CD4-positive, alpha-beta T cell (primary cell): ENCODE measurements around the gene ACR. TPM values are rescaled to one million over a fixed set of nuclear protein-coding genes. Genes with fewer than 3 reads are reported as not detected.

Experiments used
- ATAC-seq: fragments of 200-7000 bp; cut with Tn5 transposase; one replicate; pipeline ENCODE4 v1.10.0; 2022; ENCODE audit warnings: mild to moderate bottlenecking; ENCODE audit not compliant: poor library complexity
- CTCF ChIA-PET: fragments of 350-600 bp; sonication (Branson Sonifier 250); formaldehyde crosslinking; loops from one replicate; lab custom pipeline; 2021; ENCODE audit warnings: antibody characterized with exemption, inconsistent platforms; lab: Charles Lee
- POLR2A ChIA-PET: fragments of 350-600 bp; sonication (Branson Sonifier 250); formaldehyde crosslinking; loops from one replicate; lab custom pipeline; 2021; ENCODE audit warnings: antibody characterized with exemption, inconsistent platforms; lab: Charles Lee
- DNase-seq, 14 experiments: peaks; one replicate each; pipeline ENCODE4 v3.0.0-alpha.2; 2013 to 2020; ENCODE audit warnings: mixed read lengths in 2 of 14
- H3K27ac ChIP-seq, 2 donors: one replicate each; pipeline versions ENCODE4 v1.5.1 to v1.7.0; 2013; ENCODE audit warnings: low read length in 2 of 2, low read depth in 1 of 2, mild to moderate bottlenecking in 1 of 2
- H3K27me3 ChIP-seq, 2 experiments: 1 replicate in 1 of 2; 2 replicates in 1 of 2; pipeline versions ENCODE4 v1.6.1 to v1.7.0; 2013; ENCODE audit warnings: low read length in 2 of 2, control low read depth in 1 of 2, mild to moderate bottlenecking in 1 of 2, moderate library complexity in 1 of 2; ENCODE audit not compliant: insufficient read depth in 2 of 2, control insufficient read depth in 1 of 2
- H3K36me3 ChIP-seq: one replicate; pipeline ENCODE4 v1.6.1; 2013; ENCODE audit warnings: low read length, control low read depth; ENCODE audit not compliant: insufficient read depth
- H3K4me1 ChIP-seq: one replicate; pipeline ENCODE4 v1.6.1; 2013; ENCODE audit warnings: low read length, control low read depth; ENCODE audit not compliant: insufficient read depth
- H3K4me3 ChIP-seq: one replicate; pipeline ENCODE4 v1.5.1; 2013; ENCODE audit warnings: mild to moderate bottlenecking, low read length, moderate library complexity
- H3K9me3 ChIP-seq, 2 experiments: 1 replicate in 1 of 2; 2 replicates in 1 of 2; pipeline versions ENCODE4 v1.6.1 to v1.7.0; 2013; ENCODE audit warnings: low read length in 2 of 2, mild to moderate bottlenecking in 2 of 2, control low read depth in 1 of 2, moderate library complexity in 1 of 2; ENCODE audit not compliant: control insufficient read depth in 1 of 2, insufficient read depth in 1 of 2
- H3K27ac Mint-ChIP-seq: one replicate; pipeline ENCODE4 v1.8.0; 2020; ENCODE audit warnings: mixed read lengths
- H3K27me3 Mint-ChIP-seq: one replicate; pipeline ENCODE4 v1.8.0; 2021; ENCODE audit warnings: mixed read lengths
- H3K36me3 Mint-ChIP-seq: one replicate; pipeline ENCODE4 v1.8.0; 2021; ENCODE audit warnings: low read depth, mixed read lengths
- H3K4me1 Mint-ChIP-seq: one replicate; pipeline ENCODE4 v1.8.0; 2021; ENCODE audit warnings: low read depth, mixed read lengths
- H3K4me3 Mint-ChIP-seq: one replicate; pipeline ENCODE4 v1.8.0; 2020; ENCODE audit warnings: mild to moderate bottlenecking, mixed read lengths
- H3K9me3 Mint-ChIP-seq: one replicate; pipeline ENCODE4 v1.8.0; 2020; ENCODE audit warnings: mixed read lengths
- CTCF ChIP-seq: fragments of 200-600 bp; IDR thresholded peaks from one replicate; pipeline ENCODE4 v1.8.0; 2022; ENCODE audit warnings: antibody characterized with exemption, mild to moderate bottlenecking
- intact Hi-C, 2 experiments: fragments of 100-400 bp; cut with DNase I in 1 of 2; cut with micrococcal nuclease in 1 of 2; formaldehyde crosslinking; loops; one replicate each; pipeline versions ENCODE4 v1.15.1 to v1.9.0; 2023 to 2025; cut with DNase I, micrococcal nuclease
- total RNA-seq, 174 experiments: library from RNA in 2 of 174; stranded (reverse) in 2 of 174; gene quantifications; one replicate each; pipeline ENCODE4 v1.2.3 and lab custom pipeline; 2021 to 2026

ACR gene
- total RNA-seq, 2 experiments from 2014 or later, result not detected

- no peak overlapping the region for H3K27ac ChIP-seq
- Mint-ChIP-seq H3K36me3 (no peaks in the 10 kb centered on the region), H3K9me3 (peaks cover 6% of the 10 kb centered on the region), H3K27me3 (peaks cover 7% of the 10 kb centered on the region), H3K4me3 (no peak overlapping the region), H3K27ac (no peak overlapping the region), H3K4me1 (no peaks in the 10 kb centered on the region)
- ATAC-seq, result no peak
- H3K9me3 ChIP-seq, result peaks cover 0 to 9% of the 10 kb centered on the region in 2 experiments
- ChIA-PET POLR2A (interaction anchor here (1.4 kb wide), 1 partner anchor 72 kb away, joined by 3 read pairs; no protein-coding TSS in a partner anchor), CTCF (no interaction called here)
- intact Hi-C loops, result loop anchor here in 1 of 2 experiments (5.0 kb wide), 1 partner anchor 71 kb away; no protein-coding TSS in a partner anchor
- no peak for DNase-seq
- H3K4me3 ChIP-seq, result no peak overlapping the region
- no peaks in the 10 kb centered on the region for H3K36me3 ChIP-seq
- H3K4me1 ChIP-seq, result no peaks in the 10 kb centered on the region
- H3K27me3 ChIP-seq, result no peaks in the 10 kb centered on the region
- no peak for TF ChIP-seq CTCF
These were observed 44.5 kb upstream of the ACR start for GRCh38 chr22:50693462-50693861.

GRCh38 chr22:50694099-50694605, 43.9 kb upstream of the ACR start:
- intact Hi-C loops, result loop anchor here in 1 of 2 experiments (5.0 kb wide), 1 partner anchor 72 kb away; no protein-coding TSS in a partner anchor
- CTCF ChIA-PET, result no interaction called here

GRCh38 chr22:50694766-50695420, 43.1 kb upstream of the ACR start:
- CTCF ChIA-PET, result no interaction called here
- peaks cover 7% of the 10 kb centered on the region for H3K27me3 Mint-ChIP-seq
- H3K36me3 Mint-ChIP-seq, result no peaks in the 10 kb centered on the region
- peaks cover 6% of the 10 kb centered on the region for H3K9me3 Mint-ChIP-seq
- peaks cover 0 to 12% of the 10 kb centered on the region in 2 experiments for H3K9me3 ChIP-seq
- no peak overlapping the region for H3K27ac Mint-ChIP-seq
- no peak overlapping the region for H3K4me3 ChIP-seq
- no peak overlapping the region for H3K27ac ChIP-seq
- intact Hi-C loops, result loop anchor here in 1 of 2 experiments (5.0 kb wide), 1 partner anchor 73 kb away; no protein-coding TSS in a partner anchor
- no peaks in the 10 kb centered on the region for H3K4me1 ChIP-seq
- no peak overlapping the region for H3K4me3 Mint-ChIP-seq
- no peak for TF ChIP-seq CTCF
- no peaks in the 10 kb centered on the region for H3K4me1 Mint-ChIP-seq
- H3K36me3 ChIP-seq, result no peaks in the 10 kb centered on the region
- DNase-seq, result no peak
- H3K27me3 ChIP-seq, result no peaks in the 10 kb centered on the region
- POLR2A ChIA-PET, result interaction anchor here (1.4 kb wide), 1 partner anchor 74 kb away, joined by 3 read pairs; no protein-coding TSS in a partner anchor
- ATAC-seq, result no peak

More at GRCh38 chr22:50694099-50694605, 43.9 kb upstream of the ACR start:
- peaks cover 6% of the 10 kb centered on the region for H3K9me3 Mint-ChIP-seq
- Histone ChIP-seq H3K4me3 (no peak overlapping the region), H3K27me3 (no peaks in the 10 kb centered on the region), H3K4me1 (no peaks in the 10 kb centered on the region), H3K9me3 (peaks cover 0 to 9% of the 10 kb centered on the region in 2 experiments), H3K36me3 (no peaks in the 10 kb centered on the region), H3K27ac (no peak overlapping the region)
- DNase-seq, result no peak
- no peak overlapping the region for H3K27ac Mint-ChIP-seq
- no peak overlapping the region for H3K4me3 Mint-ChIP-seq
- no peaks in the 10 kb centered on the region for H3K4me1 Mint-ChIP-seq
- no peak for ATAC-seq
- H3K27me3 Mint-ChIP-seq, result peaks cover 7% of the 10 kb centered on the region
- POLR2A ChIA-PET, result interaction anchor here (1.4 kb wide), 1 partner anchor 73 kb away, joined by 3 read pairs; no protein-coding TSS in a partner anchor
- no peak for TF ChIP-seq CTCF
- H3K36me3 Mint-ChIP-seq, result no peaks in the 10 kb centered on the region
